HG03575 (cell line): ENCODE data around the gene NCOA6.
"Not testable (repeated sequence)": the region's sequence is repeated elsewhere in the genome, so short reads cannot be mapped to it uniquely, and the experiment has no call there.

Source experiments
- ATAC-seq: cut with Tn5 transposase; IDR thresholded peaks from one replicate; pipeline ENCODE4 v1.9.1; 2021; ENCODE audit not compliant: unreplicated experiment, insufficient number of reproducible peaks, low FRiP score; ENCODE audit errors: extremely low read depth

NCOA6 gene

DNA sequence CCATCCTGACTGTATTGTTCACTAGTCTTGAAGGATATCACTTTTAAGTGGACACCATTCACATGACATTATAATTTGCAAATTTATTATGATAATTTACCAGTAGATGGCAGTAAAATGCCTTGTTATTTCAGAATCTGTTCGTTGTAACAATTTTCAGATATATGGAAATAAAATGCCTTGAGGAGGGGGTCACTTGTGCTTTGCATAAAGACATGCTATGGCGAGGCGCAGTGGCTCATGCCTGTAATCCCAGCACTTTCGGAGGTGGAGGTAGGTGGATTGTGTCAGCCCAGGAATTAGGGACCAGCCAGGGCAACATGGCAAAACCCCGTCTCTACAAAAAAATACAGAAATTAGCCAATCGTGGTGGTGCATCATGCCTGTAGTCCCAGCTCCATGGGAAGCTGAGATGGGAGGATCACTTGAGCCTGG lies 9.0 kb upstream of the NCOA6 start:
- no peak for ATAC-seq

DNA sequence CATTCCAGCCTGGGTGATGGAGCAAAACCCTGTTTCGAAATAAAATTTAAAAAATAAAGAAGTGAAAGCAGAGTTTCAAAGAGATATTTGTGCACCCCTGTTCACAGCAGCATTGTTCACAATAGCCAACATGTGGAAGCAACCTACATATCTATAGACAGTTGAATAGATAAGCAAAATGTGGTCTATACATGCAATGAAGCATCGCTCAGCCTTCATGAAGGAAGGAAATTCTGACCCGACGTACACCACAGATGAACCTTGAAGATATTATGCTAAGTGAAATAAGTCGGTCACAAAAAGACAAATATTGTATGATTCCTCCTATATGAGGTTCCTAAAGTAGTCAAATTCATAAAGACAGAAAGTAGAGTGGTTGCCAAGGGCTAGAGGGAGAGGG lies 6.5 kb upstream of the NCOA6 start:
- no peak for ATAC-seq

- ATAC-seq, result no peak
These were observed 3.7 kb upstream of the NCOA6 start for GRCh38 chr20:34829191-34829590.

- no peak for ATAC-seq
These were observed 483 bp downstream of the NCOA6 start for GRCh38 chr20:34824806-34825529.

GRCh38 chr20:34824452-34824805 lies 1.0 kb downstream of the NCOA6 start:
- no peak for ATAC-seq

GRCh38 chr20:34824026-34824425 lies 1.4 kb downstream of the NCOA6 start:
- ATAC-seq, result no peak

DNA sequence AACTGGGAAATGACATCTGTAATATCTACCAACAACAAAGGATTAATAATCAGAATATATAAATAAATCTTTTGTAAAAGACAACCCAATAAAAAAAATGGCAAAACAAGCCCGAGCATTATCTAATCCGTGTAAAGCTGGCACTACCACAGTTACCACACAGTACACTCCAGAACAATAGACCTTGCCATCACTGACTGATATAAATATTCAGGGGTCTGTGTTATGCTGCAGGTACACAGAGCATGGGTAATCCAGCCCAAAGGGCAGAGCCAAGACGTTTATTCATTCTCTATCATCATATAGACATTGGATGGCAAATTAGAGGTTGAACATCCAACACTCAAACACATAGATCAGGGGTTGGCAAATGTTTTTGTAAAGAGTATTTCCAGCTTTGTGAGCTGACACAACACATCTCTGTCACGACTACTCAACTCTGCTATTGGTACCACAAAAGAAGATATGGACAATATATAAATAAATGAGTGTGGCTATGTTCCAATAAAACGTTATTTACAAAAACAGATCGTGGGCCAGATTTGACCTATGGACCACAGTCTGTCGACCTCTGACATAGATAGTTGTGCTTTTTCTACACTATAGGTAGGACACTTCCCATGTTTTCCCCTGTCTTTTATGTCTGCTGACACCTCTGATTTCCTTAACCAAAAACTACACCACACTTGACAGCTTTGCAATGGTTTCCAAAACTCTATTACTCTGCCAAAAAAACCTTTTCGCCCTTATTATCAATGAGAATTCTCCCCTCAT lies 4.5 kb downstream of the NCOA6 start:
- ATAC-seq, result no peak

- no peak for ATAC-seq
These were observed 7.7 kb downstream of the NCOA6 start for GRCh38 chr20:34817801-34818200.

GRCh38 chr20:34817072-34817471 lies 8.4 kb downstream of the NCOA6 start:
- ATAC-seq, result no peak

- no peak for ATAC-seq
These were observed 9.8 kb downstream of the NCOA6 start for GRCh38 chr20:34815636-34816035.

- no peak for ATAC-seq
These were observed 16.9 kb downstream of the NCOA6 start for GRCh38 chr20:34808583-34808982.

GRCh38 chr20:34807944-34808465 lies 17.4 kb downstream of the NCOA6 start:
- not testable (repeated sequence) for ATAC-seq

DNA sequence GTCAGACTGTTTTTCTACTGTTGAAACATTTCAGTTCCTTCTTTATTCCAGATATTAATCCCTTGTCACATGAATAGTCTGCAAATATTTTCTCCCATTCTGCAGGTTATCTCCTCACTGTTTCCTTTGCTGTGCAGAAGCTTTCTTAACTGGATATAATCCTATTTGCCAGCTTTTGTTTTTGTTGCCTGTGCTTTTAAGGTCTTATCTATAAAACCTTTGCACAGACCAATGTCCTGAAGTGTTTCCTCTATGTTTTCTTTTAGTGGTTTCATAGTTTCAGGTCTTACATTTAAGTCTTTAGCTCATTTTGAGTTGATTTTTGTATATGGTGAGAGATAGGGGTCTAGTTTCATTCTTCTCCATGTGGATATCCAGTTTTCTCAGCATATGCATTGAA lies 19.2 kb downstream of the NCOA6 start:
- ATAC-seq, result no peak

DNA sequence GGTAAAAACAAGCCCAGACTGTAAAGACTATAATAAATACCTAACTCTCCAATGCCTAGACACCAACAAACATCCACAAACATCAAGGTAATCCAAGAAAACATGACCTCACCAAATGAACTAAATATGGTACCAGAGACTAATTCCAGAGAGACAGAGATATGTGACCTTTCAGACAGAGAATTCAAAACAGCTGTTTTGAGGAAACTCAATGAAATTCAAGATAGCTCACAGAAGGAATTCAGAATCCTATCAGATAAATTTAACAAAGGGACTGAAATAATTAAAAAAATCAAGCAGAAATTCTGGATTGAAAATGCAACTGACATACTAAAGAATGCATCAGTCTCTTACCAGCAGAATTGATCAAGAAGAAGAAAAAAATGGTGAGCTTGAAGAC lies 26.6 kb downstream of the NCOA6 start:
- ATAC-seq, result no peak

GRCh38 chr20:34798328-34798727 lies 27.1 kb downstream of the NCOA6 start:
- no peak for ATAC-seq

DNA sequence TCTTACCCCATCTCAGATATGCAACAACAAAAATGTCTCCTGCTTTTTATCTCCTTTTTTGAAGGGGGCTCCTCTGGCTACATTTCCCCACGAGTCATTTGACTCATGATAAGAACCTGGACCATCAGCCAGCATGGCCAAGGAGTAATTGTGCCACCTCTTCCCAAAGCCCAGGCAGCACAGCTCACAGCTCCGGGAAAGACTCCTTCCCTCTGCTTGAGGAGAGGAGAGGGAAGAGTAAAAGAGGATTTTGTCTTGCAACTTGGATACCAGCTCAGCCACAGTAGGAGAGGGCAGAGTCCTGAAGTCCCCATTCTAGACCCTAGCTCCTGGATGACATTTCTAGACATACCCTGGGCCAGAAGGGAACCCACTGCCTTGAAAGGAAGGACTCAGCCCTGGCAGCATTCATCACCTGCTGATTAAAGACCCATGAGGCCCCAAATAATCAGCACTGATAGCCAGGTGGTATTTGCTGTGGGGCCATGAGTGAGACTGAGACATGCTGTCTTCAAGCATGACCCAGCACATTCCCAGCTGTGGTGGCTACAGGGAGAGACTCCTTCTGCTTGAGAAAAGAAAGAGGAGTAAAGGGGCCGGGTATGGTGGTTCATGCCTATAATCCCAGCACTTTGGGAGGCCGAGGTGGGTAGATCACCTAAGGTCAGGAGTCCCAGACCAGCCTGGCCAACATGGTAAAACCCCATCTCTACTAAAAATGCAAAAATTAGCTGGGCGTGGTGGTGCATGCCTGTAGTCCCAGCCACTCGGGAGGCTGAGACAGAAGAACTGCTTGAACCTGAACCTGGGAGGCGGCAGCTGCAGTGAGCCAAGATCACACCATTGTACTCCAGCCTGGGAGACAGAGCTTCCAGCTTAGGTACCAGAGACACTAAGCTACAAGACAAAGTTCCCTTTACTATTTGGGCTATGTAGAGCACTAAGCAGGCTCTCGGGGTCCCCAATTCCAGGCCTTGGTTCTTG lies 28.1 kb downstream of the NCOA6 start:
- no peak for ATAC-seq

GRCh38 chr20:34794006-34794585 lies 31.4 kb downstream of the NCOA6 start:
- ATAC-seq, result no peak

- ATAC-seq, result no peak
These were observed 32.6 kb downstream of the NCOA6 start for GRCh38 chr20:34792687-34793363.
